ENCODE results near the gene SPIC.

SPIC gene

GRCh38 chr12:101474711-101475386 lies at the start of gene SPIC:
TSS of gene SPIC (plus strand) at chr12:101475336. CDS start at chr12:101476905, 1,569 bp downstream.
- Histone ChIP-seq H3K27me3 (ENCODE audit: low read depth, low read length) (no peaks in the 10 kb centered on the region), H3K4me3 (ENCODE audit: low read length) (peak within 1 kb of the TSS; percentile 93), H3K36me3 (replicated peaks; ENCODE audit: low read depth, low read length) (peaks cover 15% of the 10 kb centered on the region), H3K4me1 (ENCODE audit: low read length) (peaks cover 22% of the 10 kb centered on the region), H3K27ac (ENCODE audit: low read length) (peak within 1 kb of the TSS; percentile 86), H4K20me1 (ENCODE audit: insufficient read depth, low read length) (no peaks in the 10 kb centered on the region), H3K79me2 (ENCODE audit: low read length) (peaks cover 16% of the 10 kb centered on the region), H3K4me2 (ENCODE audit: low read length) (peak within 1 kb of the TSS; percentile 92), H3K9ac (ENCODE audit: low read length) (peak within 1 kb of the TSS; percentile 91), H3K9me3 (ENCODE audit: insufficient read depth, low read length) (no peaks in the 10 kb centered on the region), H2AFZ (ENCODE audit: low read depth, low read length) (peak within 1 kb of the TSS; percentile 91)
- TF ChIP-seq CTCF (IDR thresholded peaks at IDR 0.05; ENCODE audit: low read depth, low read length) (no peak), EZH2phosphoT487 (IDR thresholded peaks at IDR 0.05; ENCODE audit: low read depth) (no peak)

GRCh38 chr12:101430456-101430855 lies 44.7 kb upstream of the SPIC start:
- no peak overlapping the region for H3K9ac ChIP-seq (ENCODE audit: low read length)
- no peak overlapping the region for H3K4me3 ChIP-seq (ENCODE audit: low read length)
- H3K9me3 ChIP-seq (ENCODE audit: insufficient read depth, low read length) = no peaks in the 10 kb centered on the region
- no peaks in the 10 kb centered on the region for H3K27me3 ChIP-seq (ENCODE audit: low read depth, low read length)
- no peaks in the 10 kb centered on the region for H3K36me3 ChIP-seq (replicated peaks; ENCODE audit: low read depth, low read length)
- H4K20me1 ChIP-seq (ENCODE audit: insufficient read depth, low read length) = no peaks in the 10 kb centered on the region
- H2AFZ ChIP-seq (ENCODE audit: low read depth, low read length) = no peak overlapping the region
- H3K27ac ChIP-seq (ENCODE audit: low read length) = no peak overlapping the region
- no peaks in the 10 kb centered on the region for H3K4me1 ChIP-seq (ENCODE audit: low read length)
- no peak overlapping the region for H3K4me2 ChIP-seq (ENCODE audit: low read length)
- TF ChIP-seq CTCF (IDR thresholded peaks at IDR 0.05; ENCODE audit: low read depth, low read length) (no peak), EZH2phosphoT487 (IDR thresholded peaks at IDR 0.05; ENCODE audit: low read depth) (no peak)
- H3K79me2 ChIP-seq (ENCODE audit: low read length) = no peaks in the 10 kb centered on the region

- peaks cover 11% of the 10 kb centered on the region for H3K4me1 ChIP-seq (ENCODE audit: low read length)
- no peaks in the 10 kb centered on the region for H4K20me1 ChIP-seq (ENCODE audit: insufficient read depth, low read length)
- no peak for TF ChIP-seq EZH2phosphoT487 (IDR thresholded peaks at IDR 0.05; ENCODE audit: low read depth)
- no peak for TF ChIP-seq CTCF (IDR thresholded peaks at IDR 0.05; ENCODE audit: low read depth, low read length)
- H3K4me2 ChIP-seq (ENCODE audit: low read length) = no peak overlapping the region
- no peak overlapping the region for H3K27ac ChIP-seq (ENCODE audit: low read length)
- H3K4me3 ChIP-seq (ENCODE audit: low read length) = no peak overlapping the region
- H3K27me3 ChIP-seq (ENCODE audit: low read depth, low read length) = no peaks in the 10 kb centered on the region
- H3K79me2 ChIP-seq (ENCODE audit: low read length) = no peaks in the 10 kb centered on the region
- no peak overlapping the region for H2AFZ ChIP-seq (ENCODE audit: low read depth, low read length)
- H3K9me3 ChIP-seq (ENCODE audit: insufficient read depth, low read length) = no peaks in the 10 kb centered on the region
- H3K9ac ChIP-seq (ENCODE audit: low read length) = no peak overlapping the region
- no peaks in the 10 kb centered on the region for H3K36me3 ChIP-seq (replicated peaks; ENCODE audit: low read depth, low read length)
These were observed 39.0 kb upstream of the SPIC start for GRCh38 chr12:101436136-101436535.

GRCh38 chr12:101439236-101439635 lies 35.9 kb upstream of the SPIC start:
- no peak overlapping the region for H3K27ac ChIP-seq (ENCODE audit: low read length)
- H3K4me2 ChIP-seq (ENCODE audit: low read length) = peak overlapping the region; percentile 42
- H3K4me1 ChIP-seq (ENCODE audit: low read length) = peaks cover 11% of the 10 kb centered on the region
- no peaks in the 10 kb centered on the region for H4K20me1 ChIP-seq (ENCODE audit: insufficient read depth, low read length)
- H3K9ac ChIP-seq (ENCODE audit: low read length) = no peak overlapping the region
- H3K9me3 ChIP-seq (ENCODE audit: insufficient read depth, low read length) = no peaks in the 10 kb centered on the region
- no peaks in the 10 kb centered on the region for H3K36me3 ChIP-seq (replicated peaks; ENCODE audit: low read depth, low read length)
- H3K4me3 ChIP-seq (ENCODE audit: low read length) = no peak overlapping the region
- TF ChIP-seq CTCF (IDR thresholded peaks at IDR 0.05; ENCODE audit: low read depth, low read length) (no peak), EZH2phosphoT487 (IDR thresholded peaks at IDR 0.05; ENCODE audit: low read depth) (no peak)
- H3K79me2 ChIP-seq (ENCODE audit: low read length) = no peaks in the 10 kb centered on the region
- H2AFZ ChIP-seq (ENCODE audit: low read depth, low read length) = no peak overlapping the region
- H3K27me3 ChIP-seq (ENCODE audit: low read depth, low read length) = no peaks in the 10 kb centered on the region

Measured in OCI-LY3 (cell line).